SK-N-SH treated with all-trans-retinoic acid at 6 μM for 48 hours (cell line): ENCODE results near the gene FAAH.

Source experiments
- ARNTL ChIP-seq: fragments of 450-650 bp; formaldehyde crosslinking; IDR thresholded peaks from 2 replicates; pipeline ENCODE4 v1.5.0; 2020; ENCODE audit warnings: low read depth, mild to moderate bottlenecking, moderate library complexity, borderline replicate concordance
- CSDC2 ChIP-seq: fragments of 250-450 bp; sonication (Bioruptor Pico); IDR thresholded peaks from 2 replicates; pipeline ENCODE4 v1.5.0; 2020; ENCODE audit warnings: mild to moderate bottlenecking, moderate library complexity
- OSR1 ChIP-seq: fragments of 250-450 bp; sonication (Bioruptor Pico); IDR thresholded peaks from 2 replicates; pipeline ENCODE4 v1.8.0; 2022; ENCODE audit warnings: moderate library complexity, mild to moderate bottlenecking, inconsistent platforms
- PPARA ChIP-seq: fragments of 250-450 bp; sonication (Bioruptor Pico); IDR thresholded peaks from 2 replicates; pipeline ENCODE4 v1.5.0; 2020; ENCODE audit warnings: mild to moderate bottlenecking, borderline replicate concordance
- RARB ChIP-seq: fragments of 250-450 bp; sonication (Bioruptor Pico); IDR thresholded peaks from 2 replicates; pipeline ENCODE4 v1.8.0; 2021; ENCODE audit warnings: mild to moderate bottlenecking, moderate library complexity
- SNAI2 ChIP-seq: fragments of 250-450 bp; sonication (Bioruptor Pico); IDR thresholded peaks from 2 replicates; pipeline ENCODE4 v1.5.0; 2020; ENCODE audit warnings: mild to moderate bottlenecking, moderate library complexity
- TCF4 ChIP-seq: fragments of 250-450 bp; sonication (Bioruptor Pico); IDR thresholded peaks from 2 replicates; pipeline ENCODE4 v1.8.0; 2021; ENCODE audit warnings: mild to moderate bottlenecking, moderate library complexity, borderline replicate concordance
- ZNF565 ChIP-seq: fragments of 450-650 bp; formaldehyde crosslinking; conservative IDR thresholded peaks from 2 replicates; pipeline ENCODE4 v1.5.0; 2020; ENCODE audit warnings: low read depth, mild to moderate bottlenecking, moderate library complexity
- ZNF8 ChIP-seq: fragments of 450-650 bp; formaldehyde crosslinking; IDR thresholded peaks from 2 replicates; pipeline ENCODE4 v1.5.0; 2020; ENCODE audit warnings: mild to moderate bottlenecking, moderate library complexity
- TF ChIP-seq, protein P1 (sequence below): fragments of 250-450 bp; sonication (Bioruptor Pico); IDR thresholded peaks from 2 replicates; pipeline ENCODE4 v1.8.0; 2020; ENCODE audit warnings: mild to moderate bottlenecking, moderate library complexity, borderline replicate concordance
- TF ChIP-seq, protein P2 (sequence below): fragments of 250-450 bp; sonication (Bioruptor Pico); IDR thresholded peaks from 2 replicates; pipeline ENCODE4 v1.5.1; 2020; ENCODE audit warnings: low read depth, mild to moderate bottlenecking, moderate library complexity

DNA sequence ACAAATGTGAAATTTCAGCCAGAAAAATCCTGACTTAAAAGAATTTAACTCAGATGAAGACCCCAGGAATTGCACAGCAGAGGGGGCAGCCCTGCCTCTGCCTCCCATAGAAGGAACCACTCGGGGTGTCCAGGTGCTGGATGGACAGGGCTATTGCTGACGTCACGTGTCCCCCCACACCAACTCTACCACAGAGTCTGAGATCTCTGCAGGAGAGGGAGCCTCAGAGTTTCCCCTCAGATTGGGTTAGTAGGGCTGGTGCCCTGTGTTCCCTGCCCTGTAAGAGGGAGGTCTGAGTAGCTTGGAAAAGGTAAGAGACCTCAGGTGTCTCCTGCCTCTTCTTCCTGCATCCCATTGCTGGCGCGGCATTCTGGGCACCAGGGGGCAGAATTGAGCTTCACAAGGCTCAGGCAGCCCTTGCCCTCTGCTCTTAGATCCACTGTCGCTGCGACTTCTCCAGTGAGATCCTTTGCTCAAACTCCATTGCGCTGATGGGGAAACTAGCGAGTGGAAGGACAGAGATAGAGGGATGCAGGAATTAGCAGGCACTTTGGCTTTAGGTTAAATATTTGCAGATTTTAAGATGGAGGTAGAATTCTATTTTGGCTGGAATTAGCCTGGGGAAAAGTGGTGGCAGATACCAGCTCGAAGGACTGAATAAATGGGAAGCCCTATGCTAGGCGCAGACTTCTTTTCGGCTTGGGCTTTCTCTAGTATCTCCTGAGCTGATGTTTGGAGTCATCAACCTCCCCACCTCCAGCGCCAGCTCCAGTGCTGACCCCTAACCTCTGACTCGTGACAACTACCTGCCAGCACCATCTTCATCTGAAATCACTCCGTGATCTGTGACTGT, 52.8 kb downstream of the FAAH start:
- TF ChIP-seq ARNTL (CRISPR knock-in tag) = no peak
- TF ChIP-seq PPARA (CRISPR knock-in tag) = no peak
- no peak for TF ChIP-seq ZNF8 (CRISPR knock-in tag)
- TF ChIP-seq RARB (CRISPR knock-in tag) = no peak
- TF ChIP-seq, protein P1, sequence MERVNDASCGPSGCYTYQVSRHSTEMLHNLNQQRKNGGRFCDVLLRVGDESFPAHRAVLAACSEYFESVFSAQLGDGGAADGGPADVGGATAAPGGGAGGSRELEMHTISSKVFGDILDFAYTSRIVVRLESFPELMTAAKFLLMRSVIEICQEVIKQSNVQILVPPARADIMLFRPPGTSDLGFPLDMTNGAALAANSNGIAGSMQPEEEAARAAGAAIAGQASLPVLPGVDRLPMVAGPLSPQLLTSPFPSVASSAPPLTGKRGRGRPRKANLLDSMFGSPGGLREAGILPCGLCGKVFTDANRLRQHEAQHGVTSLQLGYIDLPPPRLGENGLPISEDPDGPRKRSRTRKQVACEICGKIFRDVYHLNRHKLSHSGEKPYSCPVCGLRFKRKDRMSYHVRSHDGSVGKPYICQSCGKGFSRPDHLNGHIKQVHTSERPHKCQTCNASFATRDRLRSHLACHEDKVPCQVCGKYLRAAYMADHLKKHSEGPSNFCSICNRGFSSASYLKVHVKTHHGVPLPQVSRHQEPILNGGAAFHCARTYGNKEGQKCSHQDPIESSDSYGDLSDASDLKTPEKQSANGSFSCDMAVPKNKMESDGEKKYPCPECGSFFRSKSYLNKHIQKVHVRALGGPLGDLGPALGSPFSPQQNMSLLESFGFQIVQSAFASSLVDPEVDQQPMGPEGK (CRISPR knock-in tag) = no peak
- TF ChIP-seq ZNF565 (CRISPR knock-in tag) = no peak
- no peak for TF ChIP-seq OSR1 (CRISPR knock-in tag)
- no peak for TF ChIP-seq SNAI2 (CRISPR knock-in tag)
- TF ChIP-seq TCF4 (CRISPR knock-in tag) = no peak
- TF ChIP-seq, protein P2, sequence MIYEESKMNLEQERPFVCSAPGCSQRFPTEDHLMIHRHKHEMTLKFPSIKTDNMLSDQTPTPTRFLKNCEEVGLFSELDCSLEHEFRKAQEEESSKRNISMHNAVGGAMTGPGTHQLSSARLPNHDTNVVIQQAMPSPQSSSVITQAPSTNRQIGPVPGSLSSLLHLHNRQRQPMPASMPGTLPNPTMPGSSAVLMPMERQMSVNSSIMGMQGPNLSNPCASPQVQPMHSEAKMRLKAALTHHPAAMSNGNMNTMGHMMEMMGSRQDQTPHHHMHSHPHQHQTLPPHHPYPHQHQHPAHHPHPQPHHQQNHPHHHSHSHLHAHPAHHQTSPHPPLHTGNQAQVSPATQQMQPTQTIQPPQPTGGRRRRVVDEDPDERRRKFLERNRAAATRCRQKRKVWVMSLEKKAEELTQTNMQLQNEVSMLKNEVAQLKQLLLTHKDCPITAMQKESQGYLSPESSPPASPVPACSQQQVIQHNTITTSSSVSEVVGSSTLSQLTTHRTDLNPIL (CRISPR knock-in tag) = no peak
- TF ChIP-seq CSDC2 (CRISPR knock-in tag) = no peak
